SW 1271 (cell line): ENCODE results near the gene ACTRT2.

Experiments
- DNase-seq, 2 experiments: peaks; one replicate each; lab custom pipeline; 2025; lab: John Stamatoyannopoulos, UW

Gene ACTRT2

DNA sequence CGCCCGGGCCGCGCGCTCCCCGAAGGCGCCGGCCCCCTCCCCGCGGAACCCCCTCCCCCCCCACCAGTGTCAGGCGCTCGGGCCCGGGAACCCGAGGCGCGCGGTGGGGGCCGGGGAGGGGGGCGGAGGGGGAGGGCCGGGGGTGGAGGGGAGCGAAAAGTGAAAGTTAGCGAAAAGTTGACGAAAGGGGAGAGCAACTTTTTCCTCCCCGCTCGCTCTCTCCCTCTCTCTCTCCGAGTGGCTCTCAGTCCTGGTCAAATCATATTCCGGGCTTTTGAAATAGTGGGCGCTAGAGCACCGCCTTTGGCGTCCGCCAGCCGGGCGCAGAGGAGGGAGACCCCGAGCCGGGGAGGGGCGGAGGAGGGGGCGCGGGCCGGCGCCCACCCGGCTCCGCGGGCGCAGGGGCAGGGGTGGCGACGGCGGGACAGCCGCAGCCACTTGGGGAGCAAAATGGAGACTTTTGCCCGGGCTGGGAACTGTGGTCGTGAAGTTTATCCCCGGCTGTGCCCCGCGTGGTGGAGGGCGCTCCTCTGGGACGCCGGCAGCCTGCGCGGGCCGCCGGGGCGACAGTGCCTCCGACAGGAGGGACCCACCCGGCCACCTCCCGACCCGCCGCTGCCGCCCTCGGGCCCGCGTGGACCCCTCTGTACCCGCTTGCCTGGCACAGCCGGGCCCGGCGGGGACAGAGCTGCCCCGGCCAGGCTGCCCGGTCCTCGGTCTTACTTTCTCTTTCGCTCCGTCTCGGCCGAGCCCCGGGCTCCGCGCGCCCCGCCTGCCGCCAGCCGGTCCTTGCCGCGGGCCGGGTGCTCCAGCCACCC lies 48.4 kb downstream of the ACTRT2 start:
- DNase-seq: peak in 1 of 2 experiments; percentile 58

GRCh38 chr1:3070309-3070643 lies 49.0 kb downstream of the ACTRT2 start:
- DNase-seq: no peak

- no peak for DNase-seq
Measured at GRCh38 chr1:3070644-3071564, 49.6 kb downstream of the ACTRT2 start.

GRCh38 chr1:3071565-3072390 lies 50.5 kb downstream of the ACTRT2 start:
- no peak for DNase-seq
